Measurements from ENCODE around the gene IFI27. TPM values are rescaled to one million over a fixed set of nuclear protein-coding genes. Genes with fewer than 3 reads are reported as not detected.
A peak's percentile ranks its signal among the peaks of the same experiment; 100 is the strongest.
"Not testable (repeated sequence)": the region's sequence is repeated elsewhere in the genome, so short reads cannot be mapped to it uniquely, and the experiment has no call there.

Gene IFI27
- 132 TPM for total RNA-seq
- long read RNA-seq, transcript IFI27-212 (4 exons, 505 nt) = minor isoform, 6 of 39 reads
- long read RNA-seq, transcript IFI27-215 (5 exons, 644 nt) = minor isoform, 11 of 39 reads
- long read RNA-seq, transcript IFI27-211 (5 exons, 364 nt) = major isoform, 15 of 39 reads
- long read RNA-seq, partial matches to known transcripts = 2 of 39 reads
- long read RNA-seq, other reads (novel, unspliced or antisense) = 4 of 39 reads

DNA sequence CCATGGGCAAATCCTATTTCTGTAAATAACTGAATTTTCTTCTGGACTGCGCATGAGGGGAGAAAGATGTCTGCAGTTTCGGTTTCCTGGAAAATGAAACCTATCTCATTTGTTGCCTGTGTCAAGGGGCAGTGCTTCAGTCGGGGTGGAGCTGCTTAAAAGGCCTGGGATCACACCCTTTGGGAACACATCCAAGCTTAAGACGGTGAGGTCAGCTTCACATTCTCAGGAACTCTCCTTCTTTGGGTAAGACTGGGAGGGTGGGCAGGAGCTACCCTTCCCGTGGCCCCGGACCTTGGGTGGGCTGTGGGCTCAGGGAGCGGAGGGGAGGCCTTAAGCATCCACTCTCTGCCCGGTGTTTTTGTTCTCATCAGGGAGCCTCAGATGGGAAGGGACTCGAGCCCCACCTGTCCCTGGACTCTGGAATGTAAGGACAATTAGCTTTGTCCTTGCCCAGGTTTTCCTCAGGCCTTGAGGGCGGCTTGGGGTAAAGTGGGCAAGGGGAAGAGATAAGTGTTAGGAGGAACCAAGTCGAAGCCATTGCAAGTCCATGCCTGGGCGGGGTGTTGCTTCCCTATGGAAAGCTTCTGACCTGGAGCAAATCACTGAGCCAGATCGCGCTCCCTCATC lies at the start of gene IFI27:
Gene IFI27, plus strand, starts transcription at position 185 of the 630 bp plus-strand sequence.
- no peak for DNase-seq
- intact Hi-C loops (cut with DNase I) = no loop called here
- ATAC-seq (ENCODE audit: poor library complexity) = peak; percentile 57

GRCh38 chr14:94062344-94062940 lies 48.1 kb upstream of the IFI27 start:
- DNase-seq (no peak), ATAC-seq (ENCODE audit: poor library complexity) (no peak)
- intact Hi-C loops (cut with DNase I) = no loop called here

GRCh38 chr14:94066089-94066676 lies 44.4 kb upstream of the IFI27 start:
- DNase-seq (no peak), ATAC-seq (ENCODE audit: poor library complexity) (peak; percentile 38)
- intact Hi-C loops (cut with DNase I) = no loop called here

DNA sequence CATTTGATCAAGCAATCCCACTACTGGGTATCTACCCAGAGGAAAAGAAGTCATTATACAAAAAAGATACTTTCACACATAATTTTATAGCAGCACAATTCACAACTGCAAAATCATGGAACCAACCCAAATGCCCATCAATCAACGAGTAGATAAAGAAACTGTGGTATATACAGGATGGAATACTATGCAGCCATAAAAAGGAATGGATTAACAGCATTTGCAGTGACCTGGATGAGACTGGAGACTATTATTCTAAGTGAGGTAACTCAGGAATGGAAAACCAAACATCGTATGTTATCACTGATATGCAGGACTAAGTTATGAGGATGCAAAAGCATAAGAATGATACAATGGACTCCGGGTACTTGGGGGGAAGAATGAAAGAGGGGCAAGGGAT lies 38.5 kb upstream of the IFI27 start:
- ATAC-seq (ENCODE audit: poor library complexity); intact Hi-C loops (cut with DNase I): not testable (repeated sequence)

DNA sequence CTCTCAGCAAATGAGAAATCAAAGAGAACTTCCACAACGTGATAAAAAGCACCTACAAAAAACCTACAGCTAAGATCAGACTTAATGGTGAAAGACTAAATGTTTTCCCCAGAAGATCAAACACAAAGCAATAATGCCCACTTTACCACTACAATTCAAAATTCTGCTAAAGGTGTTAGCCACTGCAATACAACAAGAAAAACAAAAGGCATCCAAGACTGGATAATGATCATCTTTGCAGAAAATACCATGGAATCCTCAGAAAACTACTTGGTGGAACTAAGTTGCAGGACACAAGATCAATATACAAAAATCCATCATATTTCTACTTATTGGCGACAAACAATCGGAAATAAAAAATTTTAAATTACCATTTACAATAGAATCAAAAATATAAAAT lies 36.0 kb upstream of the IFI27 start:
- no peak for ATAC-seq (ENCODE audit: poor library complexity)
- no peak for DNase-seq
- intact Hi-C loops (cut with DNase I) = no loop called here

More for the DNA sequence above, 38.5 kb upstream of the IFI27 start:
- not testable (repeated sequence) for DNase-seq

- DNase-seq (no peak), ATAC-seq (ENCODE audit: poor library complexity) (no peak)
- intact Hi-C loops (cut with DNase I) = no loop called here
Observed at GRCh38 chr14:94075008-94075407, 35.5 kb upstream of the IFI27 start.

GRCh38 chr14:94077111-94077821 lies 33.3 kb upstream of the IFI27 start:
- ATAC-seq (ENCODE audit: poor library complexity) = no peak
- intact Hi-C loops (cut with DNase I) = no loop called here
- DNase-seq = no peak

GRCh38 chr14:94077823-94078222 lies 32.7 kb upstream of the IFI27 start:
- ATAC-seq (ENCODE audit: poor library complexity) = no peak
- intact Hi-C loops (cut with DNase I) = no loop called here
- no peak for DNase-seq

DNA sequence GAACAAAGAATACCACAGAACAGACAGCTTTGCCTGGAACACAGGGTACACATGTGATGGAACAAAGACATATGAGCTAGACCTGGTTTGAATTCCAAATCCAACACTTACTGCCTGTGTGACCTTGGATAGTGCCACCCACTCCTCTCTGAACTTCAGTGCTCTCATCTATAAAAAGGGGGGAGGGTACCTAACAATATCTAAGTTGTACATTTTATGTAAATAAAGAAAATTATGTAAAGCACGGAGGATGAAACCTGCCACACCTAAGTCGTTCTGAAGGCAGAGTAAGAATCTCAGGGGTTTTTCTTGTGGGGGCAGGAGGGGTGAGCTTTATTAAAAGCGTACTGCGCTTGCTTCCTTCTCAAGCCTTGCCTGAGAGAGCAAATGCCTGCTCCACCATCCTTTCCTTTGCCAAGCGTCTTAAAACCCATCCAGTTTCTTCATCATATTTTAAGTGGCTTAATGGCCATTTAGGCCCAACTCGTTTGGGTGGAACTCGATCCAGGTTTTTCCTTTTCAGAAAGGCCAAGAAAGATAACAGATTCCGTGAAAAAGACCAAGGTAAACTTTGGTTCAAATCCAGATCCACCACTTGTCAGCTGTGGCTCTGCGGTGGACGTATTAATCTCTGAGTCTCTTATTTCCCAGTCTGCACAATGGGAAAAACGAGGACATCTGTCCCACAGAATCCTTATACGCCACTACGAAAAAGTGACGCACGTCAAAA lies 30.5 kb upstream of the IFI27 start:
- intact Hi-C loops (cut with DNase I) = loop anchor here (5.0 kb wide), 1 partner anchor 47 kb away; the partner anchor contains the start of gene IFI27L2
- DNase-seq = no peak
- no peak for ATAC-seq (ENCODE audit: poor library complexity)

- DNase-seq = peak; percentile 99
- intact Hi-C loops (cut with DNase I) = loop anchor here (5.0 kb wide), 1 partner anchor 46 kb away; the partner anchor contains the start of gene IFI27L2
- peak; percentile 99 for ATAC-seq (ENCODE audit: poor library complexity)
Observed at GRCh38 chr14:94080621-94081385, 29.7 kb upstream of the IFI27 start, which contains the start of the genes DDX24 and IFI27L1. DDX24 (minus strand) TSS chr14:94081202; CDS start chr14:94079742, 1,460 bp downstream. IFI27L1 (plus strand) TSS chr14:94081310; CDS start chr14:94096938, 15,628 bp downstream.

- no peak for DNase-seq
- peak; percentile 21 for ATAC-seq (ENCODE audit: poor library complexity)
- intact Hi-C loops (cut with DNase I) = loop anchor here (5.0 kb wide), 1 partner anchor 46 kb away; the partner anchor contains the start of gene IFI27L2
Observed at GRCh38 chr14:94081386-94081820, 29.1 kb upstream of the IFI27 start.

DNA sequence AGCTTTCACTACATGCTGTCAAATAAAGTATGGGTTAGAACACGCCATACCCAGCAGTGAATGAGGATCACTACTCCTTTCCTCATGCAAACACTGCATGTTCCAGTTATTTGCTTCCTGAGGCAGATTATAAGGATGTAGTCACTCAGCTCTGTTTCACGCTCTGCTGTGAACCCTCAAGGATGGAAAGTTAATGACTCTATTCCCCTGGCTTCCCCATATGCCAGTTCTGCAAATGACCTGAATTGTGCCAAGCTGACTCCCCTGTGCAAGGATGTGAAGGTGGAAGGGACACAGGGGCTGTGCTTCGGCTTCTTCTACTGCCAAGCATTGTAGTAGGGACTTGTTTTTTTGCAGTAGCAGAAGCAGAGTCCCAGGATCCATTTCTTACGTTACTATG lies 22.6 kb upstream of the IFI27 start:
- intact Hi-C loops (cut with DNase I) = no loop called here
- ATAC-seq (ENCODE audit: poor library complexity) (no peak), DNase-seq (no peak)

DNA sequence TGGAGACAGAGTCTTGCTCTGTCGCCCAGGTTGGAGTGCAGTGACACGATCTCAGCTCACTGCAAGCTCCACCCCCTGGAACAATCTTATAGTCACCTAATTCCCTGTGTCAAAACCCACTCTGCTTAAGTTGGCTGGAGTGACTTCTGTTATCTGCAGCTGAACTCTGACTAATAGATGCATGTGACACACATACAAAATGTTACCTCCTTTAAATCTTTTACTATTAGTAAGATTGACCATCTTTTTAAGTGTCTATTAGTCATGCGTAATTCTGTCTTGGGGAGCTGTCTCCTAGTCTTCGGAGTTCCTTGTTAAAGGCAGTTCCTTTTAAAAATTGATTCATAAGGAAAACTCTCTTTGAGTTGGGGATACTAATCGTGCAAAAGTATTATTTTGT lies 22.0 kb upstream of the IFI27 start:
- DNase-seq (no peak), ATAC-seq (ENCODE audit: poor library complexity) (no peak)
- intact Hi-C loops (cut with DNase I) = no loop called here

GRCh38 chr14:94089479-94089878 lies 21.1 kb upstream of the IFI27 start:
- intact Hi-C loops (cut with DNase I) = no loop called here

GRCh38 chr14:94093418-94093817 lies 17.1 kb upstream of the IFI27 start:
- ATAC-seq (ENCODE audit: poor library complexity) = no peak
- intact Hi-C loops (cut with DNase I) = no loop called here
- no peak for DNase-seq

More at GRCh38 chr14:94089479-94089878, 21.1 kb upstream of the IFI27 start:
- ATAC-seq (ENCODE audit: poor library complexity) (no peak), DNase-seq (no peak)

GRCh38 chr14:94097091-94097490 lies 13.4 kb upstream of the IFI27 start:
- intact Hi-C loops (cut with DNase I) = no loop called here
- ATAC-seq (ENCODE audit: poor library complexity) (no peak), DNase-seq (no peak)

DNA sequence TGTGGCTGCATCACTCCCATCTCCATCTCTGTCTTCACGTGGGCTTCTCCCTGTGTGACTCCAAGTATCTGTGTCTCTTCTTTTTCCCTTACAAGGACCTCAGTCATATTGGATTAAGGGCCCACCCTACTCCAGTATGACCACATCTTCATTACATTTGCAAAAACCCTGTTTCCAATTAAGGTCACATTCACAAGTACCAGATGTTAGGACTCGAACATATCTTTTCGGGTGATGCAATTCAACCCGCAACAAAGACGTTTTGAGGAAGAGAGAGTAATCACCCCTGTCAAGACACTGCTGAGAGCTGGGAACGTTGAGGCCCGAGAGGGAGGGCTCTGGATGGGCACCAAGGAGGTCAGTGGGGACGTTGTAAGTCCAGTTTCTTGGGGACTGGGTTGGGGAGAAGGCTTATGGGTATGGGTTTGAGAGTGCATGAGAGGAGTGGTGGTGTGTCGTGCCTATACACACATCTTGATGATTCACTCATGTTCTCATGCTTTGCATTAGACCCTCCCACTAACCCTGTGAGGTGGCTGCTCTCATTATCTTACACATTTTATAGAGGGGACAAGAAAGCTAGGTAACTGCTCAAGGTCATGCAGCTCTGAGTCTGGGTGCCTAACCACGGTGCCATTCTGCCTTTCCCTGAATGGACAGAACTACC lies 12.1 kb upstream of the IFI27 start:
- no peak for DNase-seq
- intact Hi-C loops (cut with DNase I) = no loop called here
- ATAC-seq (ENCODE audit: poor library complexity) = no peak
